ENCODE results near the gene FNIP1. TPM values are rescaled to one million over a fixed set of nuclear protein-coding genes. Genes with fewer than 3 reads are reported as not detected.

The FNIP1 gene
- total RNA-seq, 4 donors from 2014 or later = 36.0 to 42.7 (median 38.5) TPM

DNA sequence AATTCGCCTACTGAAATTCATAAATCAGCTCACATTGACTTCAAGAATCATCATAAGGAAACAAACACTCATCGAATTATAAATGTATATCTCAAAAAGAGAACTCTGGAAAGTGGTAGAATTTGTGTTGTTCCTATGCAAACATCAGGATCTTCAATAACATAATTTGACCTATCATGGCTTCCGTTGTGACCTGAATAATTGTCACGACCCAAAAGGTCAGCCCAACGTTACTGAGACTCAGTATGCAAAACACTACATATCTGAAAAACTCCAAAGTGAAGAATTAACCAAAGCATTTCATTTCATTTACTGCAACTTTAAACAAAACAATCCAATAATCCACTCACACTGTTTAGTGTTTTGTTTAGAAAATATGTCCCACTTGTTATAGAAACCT lies 163.0 kb downstream of the FNIP1 start:
- TF ChIP-seq POLR2A (IDR thresholded peaks at IDR 0.05) = no peak
- TF ChIP-seq EP300 (IDR thresholded peaks at IDR 0.05) = no peak
- no peak for TF ChIP-seq CTCF (IDR thresholded peaks at IDR 0.05)
- 44 to 49% methylated on average over 5 of the region's 5 CpGs for whole genome bisulfite sequencing, 2 donors
- no peaks in the 10 kb centered on the region for H3K36me3 ChIP-seq
- H3K27me3 ChIP-seq = no peaks in the 10 kb centered on the region
- H3K4me1 ChIP-seq = peaks cover 0 to 49% (median 25%) of the 10 kb centered on the region in 4 donors
- H3K9me3 ChIP-seq = no peaks in the 10 kb centered on the region
- peak overlapping the region in 3 of 4 donors; percentile 91 to 99 (median 95) for H3K27ac ChIP-seq
- no peak for DNase-seq (ENCODE audit: low spot score in 2 of 2)
- peak overlapping the region; percentile 60 to 92 (median 77) for H3K4me3 ChIP-seq

GRCh38 chr5:131630963-131631350 lies 165.9 kb downstream of the FNIP1 start:
- H3K36me3 ChIP-seq = no peaks in the 10 kb centered on the region
- H3K27me3 ChIP-seq = no peaks in the 10 kb centered on the region
- no peak overlapping the region for H3K27ac ChIP-seq
- no peak for TF ChIP-seq POLR2A (IDR thresholded peaks at IDR 0.05)
- no peak for TF ChIP-seq EP300 (IDR thresholded peaks at IDR 0.05)
- no peak for TF ChIP-seq CTCF (IDR thresholded peaks at IDR 0.05)
- 70 to 75% methylated on average over 4 of the region's 4 CpGs for WGBS, 2 donors
- H3K4me3 ChIP-seq = no peak overlapping the region
- DNase-seq (ENCODE audit: low spot score in 2 of 2) = no peak
- H3K9me3 ChIP-seq = no peaks in the 10 kb centered on the region
- H3K4me1 ChIP-seq = peaks cover 0 to 56% (median 22%) of the 10 kb centered on the region in 4 donors

- Histone ChIP-seq H3K36me3 (no peaks in the 10 kb centered on the region), H3K27ac (no peak overlapping the region), H3K4me1 (peaks cover 0 to 56% (median 22%) of the 10 kb centered on the region in 4 donors), H3K4me3 (no peak overlapping the region), H3K9me3 (no peaks in the 10 kb centered on the region), H3K27me3 (no peaks in the 10 kb centered on the region)
- TF ChIP-seq POLR2A (IDR thresholded peaks at IDR 0.05) (no peak), EP300 (IDR thresholded peaks at IDR 0.05) (no peak), CTCF (IDR thresholded peaks at IDR 0.05) (no peak)
- WGBS, 2 donors = 47 to 53% methylated on average over 4 of the region's 4 CpGs
- DNase-seq (ENCODE audit: low spot score in 2 of 2) = no peak
Observed at GRCh38 chr5:131630208-131630962, 166.4 kb downstream of the FNIP1 start.

- Histone ChIP-seq H3K4me3 (no peak overlapping the region), H3K36me3 (no peaks in the 10 kb centered on the region), H3K27me3 (no peaks in the 10 kb centered on the region), H3K9me3 (no peaks in the 10 kb centered on the region), H3K4me1 (peaks cover 0 to 52% (median 22%) of the 10 kb centered on the region in 4 donors), H3K27ac (no peak overlapping the region)
- TF ChIP-seq POLR2A (IDR thresholded peaks at IDR 0.05) = no peak
- no peak for DNase-seq (ENCODE audit: low spot score in 2 of 2)
- 82% methylated on average over 1 of the region's 1 CpG for WGBS, 2 donors
Observed at GRCh38 chr5:131628990-131629389, 167.8 kb downstream of the FNIP1 start.

GRCh38 chr5:131627207-131627865 lies 169.5 kb downstream of the FNIP1 start:
- Histone ChIP-seq H3K27ac (peak overlapping the region in 1 of 4 donors; percentile 32), H3K36me3 (no peaks in the 10 kb centered on the region), H3K4me3 (no peak overlapping the region), H3K4me1 (peaks cover 0 to 47% (median 9%) of the 10 kb centered on the region in 4 donors), H3K27me3 (no peaks in the 10 kb centered on the region), H3K9me3 (no peaks in the 10 kb centered on the region)
- no peak for TF ChIP-seq CTCF (IDR thresholded peaks at IDR 0.05)
- 37 to 45% methylated on average over 4 of the region's 4 CpGs for WGBS, 2 donors
- no peak for DNase-seq (ENCODE audit: low spot score in 2 of 2)

Measured in tibial nerve (tissue), 4 donors.